ES-I3 (cell line): ENCODE measurements around the gene MPHOSPH10.
"Not testable (repeated sequence)": the region's sequence is repeated elsewhere in the genome, so short reads cannot be mapped to it uniquely, and the experiment has no call there.

Experiments used
- H3K36me3 ChIP-seq: 2 replicates; pipeline ENCODE4 v1.6.1; 2013; ENCODE audit warnings: mild to moderate bottlenecking, low read length, control low read depth, moderate library complexity; ENCODE audit not compliant: insufficient read depth
- H3K4me1 ChIP-seq: 2 replicates; pipeline ENCODE4 v1.6.1; 2013; ENCODE audit warnings: mild to moderate bottlenecking, control low read depth, low read length; ENCODE audit not compliant: insufficient read depth
- H3K9ac ChIP-seq: 2 replicates; pipeline ENCODE4 v1.6.1; 2013; ENCODE audit warnings: low read depth, mild to moderate bottlenecking, low read length, moderate library complexity
- H3K9me3 ChIP-seq: 2 replicates; pipeline ENCODE4 v1.6.1; 2013; ENCODE audit warnings: mild to moderate bottlenecking, low read length, moderate library complexity; ENCODE audit not compliant: control insufficient read depth, insufficient read depth

The MPHOSPH10 gene

DNA sequence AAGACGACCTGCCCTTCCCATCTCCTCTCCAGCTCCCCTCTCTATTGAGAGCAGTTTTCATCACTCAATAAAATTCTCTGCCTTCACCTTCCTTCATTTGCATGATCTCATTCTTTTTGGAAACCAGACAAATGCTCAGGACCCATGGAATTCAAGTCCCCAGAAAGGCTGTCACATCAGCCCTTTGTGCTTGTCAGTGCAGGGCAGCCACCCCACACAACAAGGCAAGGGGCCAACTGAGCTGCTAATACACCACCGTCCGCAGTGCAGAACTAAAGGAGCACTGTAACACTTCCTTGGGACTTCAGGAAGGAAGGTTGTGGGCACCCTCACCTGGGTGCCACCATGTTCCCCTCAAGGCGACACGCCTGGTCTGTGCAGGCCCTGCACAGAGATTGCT, 26.6 kb upstream of the MPHOSPH10 start:
- Histone ChIP-seq H3K9ac (no peak overlapping the region), H3K36me3 (no peaks in the 10 kb centered on the region), H3K9me3 (no peaks in the 10 kb centered on the region; the same call in 1 of the 2 replicates), H3K4me1 (no peaks in the 10 kb centered on the region)

DNA sequence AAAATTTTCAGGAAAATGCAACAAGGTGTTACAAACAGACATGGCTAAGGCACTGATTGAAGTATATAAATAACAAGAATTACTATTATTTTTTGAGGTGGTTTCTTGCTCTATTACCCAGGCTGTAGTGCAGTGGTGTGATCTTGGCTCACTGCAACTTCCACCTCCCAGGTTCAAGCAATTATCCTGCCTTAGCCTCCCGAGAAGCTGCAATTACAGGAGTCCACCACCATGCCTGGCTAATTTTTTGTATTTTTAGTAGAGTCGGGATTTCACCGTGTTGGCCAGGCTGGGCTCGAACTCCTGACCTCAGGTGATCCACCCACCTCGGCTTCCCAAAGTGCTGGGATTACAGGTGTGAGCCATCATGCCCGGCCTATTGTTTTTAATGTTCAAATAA, 24.0 kb upstream of the MPHOSPH10 start:
- not testable (repeated sequence) for H3K9me3 ChIP-seq, H3K4me1 ChIP-seq, H3K9ac ChIP-seq, H3K36me3 ChIP-seq

DNA sequence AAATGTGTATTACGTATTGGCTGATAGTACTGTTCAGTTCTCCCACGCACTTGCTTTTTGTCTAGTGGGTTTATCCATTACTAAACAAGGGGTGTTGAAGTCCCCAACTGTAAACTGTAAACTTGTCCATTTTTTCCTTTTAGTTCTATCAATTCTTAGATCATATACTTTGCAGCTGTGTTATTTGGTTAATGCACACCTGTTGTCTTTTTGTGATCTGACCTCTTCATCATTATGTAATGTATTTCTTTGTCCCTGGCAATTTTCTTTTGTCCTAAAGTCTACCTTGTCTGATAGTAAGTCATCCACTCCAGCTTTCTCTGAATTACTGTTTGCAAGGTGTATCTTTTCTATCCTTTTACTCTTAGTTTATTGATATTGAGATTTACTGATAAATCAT, 22.3 kb upstream of the MPHOSPH10 start:
- H3K4me1 ChIP-seq: no peaks in the 10 kb centered on the region
- no peaks in the 10 kb centered on the region for H3K36me3 ChIP-seq
- no peak overlapping the region for H3K9ac ChIP-seq
- H3K9me3 ChIP-seq: no peaks in the 10 kb centered on the region; the same call in 1 of the 2 replicates

DNA sequence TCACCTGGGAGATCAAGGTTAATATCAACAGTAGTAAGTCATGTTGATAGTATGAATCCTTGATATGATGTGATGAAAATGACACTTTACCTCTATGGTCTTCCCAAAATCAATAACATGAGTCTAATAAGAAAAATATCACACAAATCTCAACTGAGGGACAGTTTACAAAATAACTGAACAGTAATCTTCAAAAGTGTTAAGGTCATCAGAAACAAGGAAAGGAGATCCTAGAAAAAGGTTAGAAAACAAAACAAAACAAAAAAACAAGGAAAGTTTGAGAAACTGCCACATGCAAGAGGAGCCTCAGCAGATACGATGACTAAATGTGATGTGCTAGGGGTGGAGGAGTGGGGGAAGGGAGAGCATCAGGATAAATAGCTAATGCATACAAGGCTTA, 16.6 kb upstream of the MPHOSPH10 start:
- no peaks in the 10 kb centered on the region for H3K4me1 ChIP-seq
- H3K36me3 ChIP-seq: no peaks in the 10 kb centered on the region; the same call in 1 of the 2 replicates
- no peaks in the 10 kb centered on the region for H3K9me3 ChIP-seq
- no peak overlapping the region for H3K9ac ChIP-seq

DNA sequence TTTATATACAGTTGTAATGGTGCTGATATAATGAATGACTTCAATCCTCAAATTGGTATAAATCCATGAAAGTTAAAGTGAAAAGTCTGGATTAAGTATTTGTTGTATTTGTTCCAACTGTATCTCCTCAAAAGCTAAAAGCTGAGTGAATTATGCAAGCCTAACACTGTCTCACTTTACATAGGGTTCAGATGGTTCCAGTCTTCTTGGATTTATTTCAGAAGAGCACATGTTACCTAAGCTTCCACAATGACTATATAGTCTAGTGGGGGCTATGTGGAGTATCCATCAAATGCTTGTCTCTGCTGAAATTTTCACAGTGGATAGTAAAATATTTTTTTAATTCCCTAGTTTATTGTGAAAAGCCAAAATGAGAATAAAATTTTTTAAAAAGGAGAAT, 13.4 kb upstream of the MPHOSPH10 start:
- H3K4me1 ChIP-seq: no peaks in the 10 kb centered on the region
- H3K36me3 ChIP-seq: no peaks in the 10 kb centered on the region; the same call in 1 of the 2 replicates
- H3K9ac ChIP-seq: no peak overlapping the region
- no peaks in the 10 kb centered on the region for H3K9me3 ChIP-seq

DNA sequence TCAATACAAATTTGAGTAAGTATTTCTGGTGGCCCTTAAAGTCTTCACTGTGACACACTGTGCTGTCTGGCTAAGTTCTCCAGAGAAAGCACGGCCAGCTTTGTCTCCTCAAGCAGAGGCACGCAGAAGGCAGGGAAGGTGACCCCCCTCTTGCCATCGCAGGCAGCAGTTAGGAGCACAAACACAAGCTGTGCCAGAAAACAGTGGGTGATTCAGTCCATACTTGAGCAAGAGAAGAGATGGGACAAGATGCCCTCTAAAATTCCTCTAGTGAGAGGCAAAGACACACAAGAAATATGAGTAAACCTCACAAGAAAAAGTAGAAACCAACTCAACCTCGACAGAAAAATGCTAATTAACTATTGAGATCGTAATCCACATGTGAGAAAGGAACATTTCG, 10.2 kb upstream of the MPHOSPH10 start:
- Histone ChIP-seq H3K9ac (no peak overlapping the region), H3K9me3 (0 out of 2 replicates have a peak, but pooled peaks cover 2% of the 10 kb centered on the region), H3K4me1 (no peaks in the 10 kb centered on the region), H3K36me3 (no peaks in the 10 kb centered on the region)

DNA sequence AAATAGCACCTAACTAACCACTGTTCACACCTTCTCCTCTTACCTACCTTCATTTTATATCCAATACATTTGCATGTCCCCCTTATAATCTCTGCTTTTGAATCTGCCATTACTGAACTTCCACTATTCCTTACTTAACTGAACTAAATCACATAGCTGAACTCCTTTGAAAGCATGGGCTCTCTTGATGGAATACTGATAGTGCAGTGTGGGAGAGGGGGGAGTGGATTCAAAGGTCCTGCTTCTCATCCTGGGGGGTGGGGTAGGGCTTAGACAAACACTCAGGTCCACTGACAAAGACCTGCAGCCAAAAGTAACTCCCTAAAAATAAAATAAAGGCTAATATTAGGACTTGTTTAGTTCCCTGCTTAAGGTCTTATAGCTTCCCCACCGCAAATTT, 9.0 kb upstream of the MPHOSPH10 start:
- Histone ChIP-seq H3K9me3 (0 out of 2 replicates have a peak, but pooled peaks cover 2% of the 10 kb centered on the region), H3K36me3 (no peaks in the 10 kb centered on the region)

DNA sequence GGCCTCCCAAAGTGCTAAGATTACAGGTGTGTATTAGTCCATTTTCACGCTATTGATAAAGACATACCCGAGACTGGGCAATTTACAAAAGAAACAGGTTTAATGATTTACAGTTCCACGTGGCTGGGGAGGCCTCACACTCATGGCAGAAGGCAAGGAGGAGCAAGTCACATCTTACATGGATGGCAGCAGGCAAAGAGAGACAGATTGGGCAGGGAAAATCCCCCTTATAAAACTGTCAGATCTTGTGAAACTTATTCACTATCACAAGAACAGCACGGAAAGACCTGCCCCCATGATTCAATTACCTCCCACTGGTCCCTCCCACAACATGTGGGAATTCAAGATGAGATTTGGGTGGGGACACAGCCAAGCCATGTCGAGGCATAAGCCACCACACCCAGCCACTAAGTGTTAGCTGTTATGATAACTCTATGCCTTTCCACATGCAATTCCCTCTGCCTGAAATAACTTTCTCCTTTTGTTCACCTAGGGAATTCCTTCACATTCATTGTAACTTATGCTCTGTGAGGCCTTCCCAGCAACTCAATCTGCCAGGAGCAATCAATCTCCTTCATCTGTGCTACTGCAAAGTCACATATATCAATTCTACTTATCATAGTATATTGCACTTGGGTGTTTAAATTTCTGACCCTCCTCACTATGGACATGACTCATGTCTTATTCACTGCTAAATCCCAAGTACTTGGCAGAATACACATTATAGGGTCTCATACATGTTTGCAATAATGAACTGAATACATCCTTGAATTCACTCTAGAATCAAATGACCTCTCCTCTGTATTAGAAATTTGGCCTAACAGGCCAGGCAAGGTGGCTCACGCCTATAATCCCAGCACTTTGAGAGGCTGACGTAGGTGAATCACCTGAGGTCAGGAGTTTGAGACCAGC, 7.8 kb upstream of the MPHOSPH10 start:
- H3K36me3 ChIP-seq: no peaks in the 10 kb centered on the region
- no peaks in the 10 kb centered on the region for H3K4me1 ChIP-seq

More for the DNA sequence above, 9.0 kb upstream of the MPHOSPH10 start:
- H3K4me1 ChIP-seq: no peaks in the 10 kb centered on the region
- no peak overlapping the region for H3K9ac ChIP-seq

DNA sequence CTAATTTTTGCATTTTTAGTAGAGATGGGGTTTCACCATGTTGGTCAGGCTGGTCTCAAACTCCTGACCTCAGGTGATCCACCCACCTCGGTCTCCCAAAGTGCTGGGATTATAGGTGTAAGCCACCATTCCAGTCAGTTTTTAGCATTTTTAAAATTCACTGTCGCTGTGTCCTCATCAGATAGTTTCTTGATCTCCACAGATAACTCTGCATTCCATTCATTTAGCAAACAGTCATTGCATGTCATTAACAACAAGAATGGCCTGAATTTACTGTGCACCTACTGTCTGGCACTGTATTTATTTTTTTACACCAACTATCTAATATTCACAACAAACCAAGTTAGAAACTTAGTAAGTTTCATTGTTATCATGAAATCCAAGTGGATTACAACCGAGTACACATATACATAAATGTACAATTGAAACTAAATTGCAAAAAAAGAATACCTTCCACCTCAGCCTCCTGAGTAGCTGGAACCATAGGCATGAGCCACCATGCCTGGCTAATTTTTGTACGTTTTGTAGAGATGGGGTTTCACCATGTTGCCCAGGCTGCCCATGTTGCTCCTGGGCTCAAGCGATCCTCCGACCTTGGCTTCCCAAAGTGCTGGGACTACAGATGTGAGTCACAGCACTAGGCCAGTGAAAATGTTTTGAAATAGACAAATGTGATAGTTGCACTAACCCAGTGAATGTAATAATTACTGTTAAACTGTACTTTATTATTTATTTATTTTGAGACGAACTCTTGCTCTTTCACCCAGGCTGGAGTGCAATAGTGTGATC, 4.7 kb upstream of the MPHOSPH10 start:
- H3K9ac ChIP-seq: no peak overlapping the region
- H3K9me3 ChIP-seq: 0 out of 2 replicates have a peak, but pooled peaks cover 2% of the 10 kb centered on the region
- no peaks in the 10 kb centered on the region for H3K4me1 ChIP-seq
- H3K36me3 ChIP-seq: no peaks in the 10 kb centered on the region

More for the DNA sequence above, 7.8 kb upstream of the MPHOSPH10 start:
- no peak overlapping the region for H3K9ac ChIP-seq
- H3K9me3 ChIP-seq: 0 out of 2 replicates have a peak, but pooled peaks cover 2% of the 10 kb centered on the region

DNA sequence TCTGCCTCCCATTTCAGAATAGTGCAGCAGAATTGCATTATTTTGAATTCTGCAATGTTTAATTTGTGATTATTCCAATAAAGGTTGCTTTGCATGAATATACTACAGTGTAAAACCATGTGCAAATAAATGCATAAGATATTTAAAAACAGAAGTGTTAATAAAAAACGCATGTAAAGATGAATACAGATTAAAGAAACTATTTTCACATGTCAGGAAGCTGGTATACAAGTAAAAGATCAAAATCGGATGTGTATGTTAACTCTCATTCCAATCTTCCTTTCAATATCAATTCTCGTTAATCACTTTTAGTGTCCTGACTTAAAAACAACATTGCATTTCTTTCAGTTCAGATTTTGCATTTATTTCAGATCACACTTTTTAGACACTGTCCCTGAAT, 3.5 kb upstream of the MPHOSPH10 start:
- Histone ChIP-seq H3K4me1 (no peaks in the 10 kb centered on the region), H3K36me3 (no peaks in the 10 kb centered on the region), H3K9me3 (0 out of 2 replicates have a peak, but pooled peaks cover 2% of the 10 kb centered on the region), H3K9ac (no peak overlapping the region)

DNA sequence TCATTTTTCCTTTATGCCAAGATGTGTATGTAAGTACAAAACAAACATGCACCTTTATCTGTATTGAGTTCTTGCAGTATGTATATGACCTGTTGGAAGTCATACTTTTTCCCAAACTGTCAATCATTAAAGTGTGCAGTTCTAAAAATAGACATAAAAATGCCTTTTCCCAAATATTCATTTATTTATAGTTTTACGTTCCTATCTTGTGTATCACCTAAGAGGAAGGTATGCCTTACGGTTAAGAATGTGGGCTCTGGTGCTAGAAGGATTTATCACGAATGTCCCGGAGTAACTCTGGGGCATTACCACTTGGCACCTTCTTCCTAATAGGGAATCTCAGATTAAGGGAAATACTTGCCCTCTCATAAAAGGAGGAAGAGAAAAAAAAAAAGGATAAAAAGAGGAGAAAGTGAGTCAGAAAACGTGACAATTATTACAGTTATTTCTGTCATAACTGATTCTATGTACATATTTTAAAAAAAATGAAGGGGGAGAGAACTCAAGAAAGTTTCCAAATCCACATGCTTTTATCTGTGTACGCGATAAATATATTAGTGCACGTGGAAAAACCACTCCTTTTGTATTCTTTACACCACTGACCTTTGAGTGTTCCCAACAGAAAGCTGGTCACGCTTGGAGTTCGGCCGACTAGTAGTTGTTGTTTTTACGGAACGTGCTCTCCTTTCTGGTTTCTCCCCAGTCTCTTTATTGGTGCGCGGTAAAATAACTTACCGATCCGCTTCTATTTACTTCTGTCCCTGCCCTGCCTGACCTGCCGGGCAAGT, 1.1 kb upstream of the MPHOSPH10 start:
- Histone ChIP-seq H3K9ac (peak overlapping the region; percentile 93), H3K4me1 (no peaks in the 10 kb centered on the region), H3K36me3 (peaks cover 4% of the 10 kb centered on the region; the same call in 1 of the 2 replicates), H3K9me3 (no peaks in the 10 kb centered on the region)

DNA sequence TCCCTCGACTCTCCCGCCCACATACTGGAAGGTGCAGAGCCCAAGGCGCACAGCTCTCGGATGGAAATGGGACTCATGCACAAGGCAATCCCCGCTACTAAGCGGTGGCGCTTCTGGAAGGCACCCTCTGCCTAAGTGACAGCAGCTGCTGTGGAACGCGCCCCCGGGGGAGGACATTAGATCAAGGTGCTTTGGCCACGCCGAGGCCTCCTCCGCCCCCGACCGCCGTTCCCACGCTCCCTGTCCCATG, 607 bp upstream of the MPHOSPH10 start:
- H3K9ac ChIP-seq: peak overlapping the region; percentile 93
- H3K9me3 ChIP-seq: no peaks in the 10 kb centered on the region
- H3K4me1 ChIP-seq: no peaks in the 10 kb centered on the region
- H3K36me3 ChIP-seq: peaks cover 4% of the 10 kb centered on the region; the same call in 1 of the 2 replicates

DNA sequence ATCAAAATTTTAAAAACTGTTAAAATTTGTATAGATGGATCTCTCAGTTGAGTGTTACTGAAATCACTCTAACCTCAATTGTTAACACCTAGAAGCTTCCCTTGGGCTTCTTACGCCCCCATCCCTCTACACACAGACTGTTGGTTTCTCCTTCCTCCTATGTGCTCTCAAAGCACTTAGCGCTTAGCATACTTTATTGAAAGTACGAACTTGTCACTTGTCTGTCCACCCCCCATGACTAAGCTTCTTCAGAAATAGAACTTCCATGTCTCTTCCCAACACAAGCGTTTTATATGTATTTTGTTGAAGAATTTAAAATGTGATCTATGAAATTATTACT, 441 bp downstream of the MPHOSPH10 start:
- Histone ChIP-seq H3K36me3 (peaks cover 6% of the 10 kb centered on the region; the same call in 1 of the 2 replicates), H3K9ac (peak overlapping the region; percentile 93), H3K4me1 (no peaks in the 10 kb centered on the region), H3K9me3 (no peaks in the 10 kb centered on the region)

DNA sequence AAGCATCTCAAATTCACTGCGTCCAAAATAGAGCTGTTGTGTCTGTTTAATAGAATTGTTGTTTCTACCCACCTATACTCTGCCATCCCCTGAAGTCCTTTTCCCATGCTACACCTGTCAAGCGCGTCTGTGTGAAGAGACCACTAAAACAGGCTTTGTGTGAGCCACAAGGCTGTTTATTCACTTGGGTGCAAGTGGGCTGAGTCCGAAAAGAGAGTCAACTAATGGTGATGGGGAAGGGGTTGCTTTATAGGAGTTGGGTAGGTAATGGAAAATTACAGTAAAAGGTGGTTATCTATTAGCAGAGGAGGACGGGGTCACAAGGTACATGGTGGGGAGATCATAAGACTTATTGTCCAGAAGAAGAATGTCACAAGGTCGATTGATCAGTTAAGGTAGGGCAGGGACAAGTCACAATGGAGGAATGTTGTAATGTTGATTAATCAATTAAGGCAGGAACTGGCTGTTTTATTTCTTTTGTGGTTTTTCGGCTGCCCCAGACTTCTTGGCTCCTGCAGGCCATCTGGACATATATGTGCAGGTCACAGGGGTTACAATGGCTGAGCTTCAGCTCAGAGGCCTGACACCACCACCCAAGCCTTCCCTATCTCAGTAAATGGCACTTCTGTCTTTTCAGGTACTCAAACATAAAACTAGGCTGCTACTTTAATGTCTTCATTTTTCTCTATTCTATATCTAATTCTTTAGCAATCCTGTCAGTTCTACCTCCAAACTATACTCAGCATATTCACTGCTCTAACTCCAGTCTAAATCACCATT, 1.1 kb downstream of the MPHOSPH10 start:
- not testable (repeated sequence) for H3K9me3 ChIP-seq, H3K4me1 ChIP-seq, H3K36me3 ChIP-seq
- peak overlapping the region; percentile 93 for H3K9ac ChIP-seq
